Neural cell (in vitro differentiated cells): ENCODE data around the gene SIMC1.
"Not testable (repeated sequence)": the region's sequence is repeated elsewhere in the genome, so short reads cannot be mapped to it uniquely, and the experiment has no call there.

ENCODE experiments used
- CTCF ChIP-seq: fragments of 450-650 bp; IDR thresholded peaks from 2 replicates; pipeline ENCODE4 v1.5.1; 2014; ENCODE audit warnings: antibody characterized with exemption, mild to moderate bottlenecking, moderate library complexity; ENCODE audit not compliant: poor library complexity, severe bottlenecking
- EP300 ChIP-seq: fragments of 450-650 bp; conservative IDR thresholded peaks from 2 replicates; pipeline ENCODE4 v1.6.1; 2014; ENCODE audit warnings: antibody characterized with exemption, mild to moderate bottlenecking, moderate library complexity; ENCODE audit not compliant: poor library complexity, severe bottlenecking
- EZH2 ChIP-seq: fragments of 200-600, 300-800 bp; shearing (Covaris generic), sonication (generic); IDR thresholded peaks from 2 replicates; pipeline ENCODE4 v1.6.1; 2014; ENCODE audit warnings: antibody characterized with exemption, low read length, borderline replicate concordance, mild to moderate bottlenecking; ENCODE audit not compliant: insufficient read depth, poor library complexity, severe bottlenecking
- MXI1 ChIP-seq: fragments of 450-650 bp; conservative IDR thresholded peaks from 2 replicates; pipeline ENCODE4 v1.6.1; 2014; ENCODE audit warnings: antibody characterized with exemption, mild to moderate bottlenecking; ENCODE audit not compliant: poor library complexity, severe bottlenecking
- POLR2AphosphoS5 ChIP-seq: IDR thresholded peaks from 2 replicates; pipeline ENCODE4 v1.6.1; 2012
- RAD21 ChIP-seq: fragments of 450-650 bp; conservative IDR thresholded peaks from 2 replicates; pipeline ENCODE4 v1.6.1; 2014; ENCODE audit warnings: antibody characterized with exemption, mild to moderate bottlenecking, moderate library complexity
- REST ChIP-seq: IDR thresholded peaks from 2 replicates; pipeline ENCODE4 v1.6.1; 2012; ENCODE audit warnings: borderline replicate concordance
- SMC3 ChIP-seq: fragments of 450-650 bp; conservative IDR thresholded peaks from 2 replicates; pipeline ENCODE4 v1.6.1; 2014; ENCODE audit warnings: antibody characterized with exemption, mild to moderate bottlenecking, moderate library complexity; ENCODE audit not compliant: poor library complexity
- TAF1 ChIP-seq: IDR thresholded peaks from 2 replicates; pipeline ENCODE4 v1.6.1; 2012; ENCODE audit warnings: low read depth

- TF ChIP-seq CTCF, POLR2AphosphoS5, RAD21, EZH2, EP300, TAF1, MXI1, SMC3, REST: not testable (repeated sequence)
These were observed 5.0 kb upstream of the SIMC1 start for GRCh38 chr5:176233253-176233652.
